ENCODE data around the gene ZNF341. TPM values are rescaled to one million over a fixed set of nuclear protein-coding genes. Genes with fewer than 3 reads are reported as not detected.

Gene ZNF341
- total and polyA plus RNA-seq, 2 donors (not counting 1 experiment from before 2014, with no cell fraction given): 9.1 to 10.9 TPM

DNA sequence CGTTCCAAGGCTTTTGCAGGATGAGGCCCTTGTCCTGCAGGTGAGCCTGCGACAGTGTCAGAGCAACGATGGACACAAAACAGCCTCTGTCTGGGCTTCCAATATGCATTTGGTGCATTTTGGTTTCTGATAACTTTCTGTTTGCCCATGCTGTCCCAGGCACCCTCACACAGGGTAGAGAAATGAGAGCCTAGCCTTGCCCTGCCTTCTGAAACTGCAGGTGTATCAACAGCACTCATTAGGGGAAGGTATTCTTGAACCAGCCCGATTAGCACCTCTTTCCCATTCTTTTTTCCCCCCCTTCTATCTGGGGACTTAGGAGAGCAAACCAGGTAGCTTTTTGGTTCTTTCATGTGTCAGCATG lies 109.6 kb downstream of the ZNF341 start:
- H3K4me2 ChIP-seq (replicated peaks; ENCODE audit: low read depth, low read length, poor library complexity, severe bottlenecking): no peak overlapping the region
- no peaks in the 10 kb centered on the region for H3K9me3 ChIP-seq (ENCODE audit: control extremely low read depth in 1 of 3, control insufficient read depth in 2 of 3, insufficient read depth in 1 of 3, low read length in 2 of 3)
- H3K79me2 ChIP-seq (ENCODE audit: control insufficient read depth, insufficient read depth, low read length): peaks cover 100% of the 10 kb centered on the region
- H3K4me3 ChIP-seq (ENCODE audit: control extremely low read depth in 1 of 5, extremely low read depth in 1 of 5, insufficient read depth in 1 of 5, low read depth in 2 of 5, low read length in 4 of 5): no peak overlapping the region
- Mint-ChIP-seq H3K4me3 (peak overlapping the region; percentile 17), H3K27me3 (no peaks in the 10 kb centered on the region), H3K9me3 (ENCODE audit: insufficient read depth) (no peaks in the 10 kb centered on the region), H3K27ac (peak overlapping the region; percentile 61), H3K4me1 (peaks cover 92% of the 10 kb centered on the region)
- peaks cover 0 to 7% of the 10 kb centered on the region in 2 experiments for H3K36me3 ChIP-seq (replicated peaks in 1 of 2; ENCODE audit: control extremely low read depth in 1 of 2, control insufficient read depth in 1 of 2, extremely low read depth in 1 of 2, insufficient read depth in 2 of 2, low read length in 1 of 2)
- ATAC-seq (ENCODE audit: low read depth): no peak
- peaks cover 99% of the 10 kb centered on the region for H4K20me1 ChIP-seq (ENCODE audit: control insufficient read depth, insufficient read depth, low read length, poor library complexity, severe bottlenecking)
- no peak overlapping the region for H3K9ac ChIP-seq (ENCODE audit: low read length)
- no peak overlapping the region for H3K27ac ChIP-seq (ENCODE audit: low read length in 2 of 2)
- WGBS (ENCODE audit: insufficient coverage): 97% methylated on average over 3 of the region's 4 CpGs
- no peak for DNase-seq
- ChIA-PET CTCF (interaction anchor here (1.4 kb wide), 1 partner anchor 49 kb away, joined by 4 read pairs; no protein-coding TSS in a partner anchor), POLR2A (no interaction called here)
- TF ChIP-seq, protein P1, sequence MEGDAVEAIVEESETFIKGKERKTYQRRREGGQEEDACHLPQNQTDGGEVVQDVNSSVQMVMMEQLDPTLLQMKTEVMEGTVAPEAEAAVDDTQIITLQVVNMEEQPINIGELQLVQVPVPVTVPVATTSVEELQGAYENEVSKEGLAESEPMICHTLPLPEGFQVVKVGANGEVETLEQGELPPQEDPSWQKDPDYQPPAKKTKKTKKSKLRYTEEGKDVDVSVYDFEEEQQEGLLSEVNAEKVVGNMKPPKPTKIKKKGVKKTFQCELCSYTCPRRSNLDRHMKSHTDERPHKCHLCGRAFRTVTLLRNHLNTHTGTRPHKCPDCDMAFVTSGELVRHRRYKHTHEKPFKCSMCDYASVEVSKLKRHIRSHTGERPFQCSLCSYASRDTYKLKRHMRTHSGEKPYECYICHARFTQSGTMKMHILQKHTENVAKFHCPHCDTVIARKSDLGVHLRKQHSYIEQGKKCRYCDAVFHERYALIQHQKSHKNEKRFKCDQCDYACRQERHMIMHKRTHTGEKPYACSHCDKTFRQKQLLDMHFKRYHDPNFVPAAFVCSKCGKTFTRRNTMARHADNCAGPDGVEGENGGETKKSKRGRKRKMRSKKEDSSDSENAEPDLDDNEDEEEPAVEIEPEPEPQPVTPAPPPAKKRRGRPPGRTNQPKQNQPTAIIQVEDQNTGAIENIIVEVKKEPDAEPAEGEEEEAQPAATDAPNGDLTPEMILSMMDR (IDR thresholded peaks at IDR 0.05): no peak
- TF ChIP-seq EZH2 (IDR thresholded peaks at IDR 0.05; ENCODE audit: borderline replicate concordance, insufficient read depth, low read depth, low read length, poor library complexity, severe bottlenecking): no peak
- H2AFZ ChIP-seq (ENCODE audit: insufficient read depth, low read depth, low read length, poor library complexity, severe bottlenecking): no peak overlapping the region
- H3K4me1 ChIP-seq (ENCODE audit: control insufficient read depth in 2 of 2, insufficient read depth in 2 of 2, low read length in 2 of 2): peaks cover 62 to 76% of the 10 kb centered on the region in 2 donors
- H3K27me3 ChIP-seq (replicated peaks in 1 of 4; ENCODE audit: control extremely low read depth in 1 of 4, control insufficient read depth in 3 of 4, insufficient read depth in 4 of 4, low read length in 3 of 4): no peaks in the 10 kb centered on the region
- intact Hi-C loops (cut with micrococcal nuclease): no loop called here

Other genes starting within 250 kb of the ZNF341 start
- 30.0 and 33.6 TPM in 2 replicates for gene CBFA2T2, start 241.9 kb upstream of the ZNF341 start, total RNA-seq
- 26.9 and 32.3 TPM in 2 replicates for gene CBFA2T2, start 241.9 kb upstream of the ZNF341 start, polyA plus RNA-seq
- 0.27 and 0.44 TPM in 2 replicates for gene C20orf144, start 69.7 kb upstream of the ZNF341 start, total RNA-seq
- 0.14 and 0.27 TPM in 2 replicates for gene C20orf144, start 69.7 kb upstream of the ZNF341 start, polyA plus RNA-seq
- 6.3 and 9.0 TPM in 2 replicates for gene ACTL10, start 65.1 kb upstream of the ZNF341 start, total RNA-seq
- gene ACTL10, start 65.1 kb upstream of the ZNF341 start, polyA plus RNA-seq: 0.74 and 1.2 TPM in 2 replicates
- gene NECAB3, start 57.6 kb upstream of the ZNF341 start, total RNA-seq: 11.8 and 19.3 TPM in 2 replicates
- gene NECAB3, start 57.6 kb upstream of the ZNF341 start, polyA plus RNA-seq: 6.2 and 8.5 TPM in 2 replicates
- 2.4 and 2.7 TPM in 2 replicates for gene E2F1, start 45.6 kb upstream of the ZNF341 start, total RNA-seq
- 2.4 and 3.6 TPM in 2 replicates for gene E2F1, start 45.6 kb upstream of the ZNF341 start, polyA plus RNA-seq
- gene PXMP4, start 11.7 kb upstream of the ZNF341 start, total RNA-seq: 6.6 and 6.8 TPM in 2 replicates
- 2.1 and 5.0 TPM in 2 replicates for gene PXMP4, start 11.7 kb upstream of the ZNF341 start, polyA plus RNA-seq
- gene CHMP4B, start 79.4 kb downstream of the ZNF341 start, total RNA-seq: 81.6 and 83.9 TPM in 2 replicates
- 62.3 and 93.4 TPM in 2 replicates for gene CHMP4B, start 79.4 kb downstream of the ZNF341 start, polyA plus RNA-seq